ENCODE data around the gene HPSE. TPM values are rescaled to one million over a fixed set of nuclear protein-coding genes. Genes with fewer than 3 reads are reported as not detected.
A peak's percentile ranks its signal among the peaks of the same experiment; 100 is the strongest.

The HPSE gene
- total and polyA plus RNA-seq, 9 of the 15 experiments (the other 6 are each of a cell fraction or from before 2014, with no cell fraction given), result 0.01 to 0.42 (median 0.14) TPM; not detected in 1

- H2AFZ ChIP-seq (ENCODE audit: low read depth, low read length), result 0 out of 2 replicates have a peak overlapping the region, but pooled peaks have one; percentile 18
- peaks cover 9% of the 10 kb centered on the region for H3K36me3 ChIP-seq (ENCODE audit: control insufficient read depth, insufficient read depth, low read length)
- H3K9me3 ChIP-seq (replicated peaks; ENCODE audit: control insufficient read depth, insufficient read depth, low read depth, low read length), result no peaks in the 10 kb centered on the region
- in situ Hi-C loops (cut with MboI) (no loop called here), intact Hi-C loops (cut with micrococcal nuclease) (loop anchor here (5.0 kb wide), 1 partner anchor 379 kb away; the partner anchor contains the start of gene THAP9)
- TF ChIP-seq NR3C1 (CRISPR knock-in tag; IDR thresholded peaks at IDR 0.05), result no peak
- TF ChIP-seq ZNF146 (CRISPR knock-in tag; IDR thresholded peaks at IDR 0.05; ENCODE audit: unreplicated experiment), result no peak
- TF ChIP-seq NFXL1 (CRISPR knock-in tag; IDR thresholded peaks at IDR 0.05), result no peak
- no peak for TF ChIP-seq SP2 (IDR thresholded peaks at IDR 0.05; ENCODE audit: extremely low read depth, low read depth, low read length, poor library complexity, severe bottlenecking)
- TF ChIP-seq, protein P1, sequence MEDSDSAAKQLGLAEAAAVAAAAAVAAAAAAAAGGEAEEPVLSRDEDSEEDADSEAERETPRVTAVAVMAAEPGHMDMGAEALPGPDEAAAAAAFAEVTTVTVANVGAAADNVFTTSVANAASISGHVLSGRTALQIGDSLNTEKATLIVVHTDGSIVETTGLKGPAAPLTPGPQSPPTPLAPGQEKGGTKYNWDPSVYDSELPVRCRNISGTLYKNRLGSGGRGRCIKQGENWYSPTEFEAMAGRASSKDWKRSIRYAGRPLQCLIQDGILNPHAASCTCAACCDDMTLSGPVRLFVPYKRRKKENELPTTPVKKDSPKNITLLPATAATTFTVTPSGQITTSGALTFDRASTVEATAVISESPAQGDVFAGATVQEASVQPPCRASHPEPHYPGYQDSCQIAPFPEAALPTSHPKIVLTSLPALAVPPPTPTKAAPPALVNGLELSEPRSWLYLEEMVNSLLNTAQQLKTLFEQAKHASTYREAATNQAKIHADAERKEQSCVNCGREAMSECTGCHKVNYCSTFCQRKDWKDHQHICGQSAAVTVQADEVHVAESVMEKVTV (CRISPR knock-in tag; IDR thresholded peaks at IDR 0.05), result no peak
- TF ChIP-seq THRA (IDR thresholded peaks at IDR 0.05), result no peak
- no peak for TF ChIP-seq DDX20 (tag; IDR thresholded peaks at IDR 0.05; ENCODE audit: low read depth)
- TF ChIP-seq TCF7L2 (IDR thresholded peaks at IDR 0.05; ENCODE audit: low read depth, low read length), result no peak
- no peak for TF ChIP-seq NEUROD1 (IDR thresholded peaks at IDR 0.05; ENCODE audit: borderline replicate concordance, low read depth, low read length, partially characterized antibody)
- TF ChIP-seq TFAP4 (CRISPR knock-in tag; IDR thresholded peaks at IDR 0.05; ENCODE audit: borderline replicate concordance), result no peak
- no peak for TF ChIP-seq CLOCK (CRISPR knock-in tag; IDR thresholded peaks at IDR 0.05; ENCODE audit: borderline replicate concordance)
- TF ChIP-seq CBFA2T2 (conservative IDR thresholded peaks at IDR 0.05), result no peak
- no peak for TF ChIP-seq CREM (IDR thresholded peaks at IDR 0.05; ENCODE audit: low read depth)
- no peak for TF ChIP-seq MXI1 (IDR thresholded peaks at IDR 0.05; ENCODE audit: low read depth, low read length)
- TF ChIP-seq SOX6 (IDR thresholded peaks at IDR 0.05), result no peak
- no peak for TF ChIP-seq FOSL1 (tag; conservative IDR thresholded peaks at IDR 0.05)
- H3K27ac ChIP-seq (ENCODE audit: extremely low read depth, low read depth, low read length), result no peak overlapping the region
- peaks cover 9% of the 10 kb centered on the region; the same call in 1 of the 3 replicates for H3K79me2 ChIP-seq (ENCODE audit: control insufficient read depth, insufficient read depth, low read length)
- no peak overlapping the region for H3K4me3 ChIP-seq
- CTCF ChIA-PET (ENCODE audit: low intra/inter-chr PET ratio), result interaction anchor here (0.6 kb wide), 2 partner anchors 662 to 853 kb away, joined by 3 read pairs; no protein-coding TSS in a partner anchor
- H3K27me3 ChIP-seq (ENCODE audit: control insufficient read depth in 2 of 2, insufficient read depth in 2 of 2, low read length in 2 of 2), result no peaks in the 10 kb centered on the region
- peaks cover 5 to 15% of the 10 kb centered on the region in 2 experiments; a peak in 4 of 5 replicates for H3K4me1 ChIP-seq (replicated peaks in 1 of 2; ENCODE audit: control insufficient read depth in 2 of 2, insufficient read depth in 2 of 2, low read length in 2 of 2)
- POLR2A ChIA-PET, result no interaction called here
- WGBS (ENCODE audit: insufficient coverage, low coverage, missing lambda C conversion rate), result 30% methylated on average over 4 of the region's 4 CpGs
- H3K9me1 ChIP-seq (ENCODE audit: control insufficient read depth, insufficient read depth, low read length), result no peaks in the 10 kb centered on the region
- no peak overlapping the region; a peak in 1 of 4 replicates for H3K9ac ChIP-seq (ENCODE audit: insufficient read depth in 1 of 2, low read depth in 2 of 2, low read length in 2 of 2)
- H3K4me2 ChIP-seq (ENCODE audit: insufficient read depth, low read length), result no peak overlapping the region
- FAIRE-seq (no peak), ATAC-seq (no peak), DNase-seq (ENCODE audit: extremely low read depth in 1 of 4, low spot score in 3 of 4) (no peak)
- no TSS peak for BruUV-seq (replicated peaks)
- no peaks in the 10 kb centered on the region for H4K20me1 ChIP-seq (replicated peaks; ENCODE audit: control insufficient read depth, insufficient read depth, low read length)
Measured at GRCh38 chr4:83281307-83281706, 53.3 kb downstream of the HPSE start.

Measured in K562 (cell line).